ENCODE data around the gene WNT7A. TPM values are rescaled to one million over a fixed set of nuclear protein-coding genes. Genes with fewer than 3 reads are reported as not detected.

The WNT7A gene
- total and polyA plus RNA-seq, 8 donors: 0.34 to 5.5 (median 0.71) TPM

DNA sequence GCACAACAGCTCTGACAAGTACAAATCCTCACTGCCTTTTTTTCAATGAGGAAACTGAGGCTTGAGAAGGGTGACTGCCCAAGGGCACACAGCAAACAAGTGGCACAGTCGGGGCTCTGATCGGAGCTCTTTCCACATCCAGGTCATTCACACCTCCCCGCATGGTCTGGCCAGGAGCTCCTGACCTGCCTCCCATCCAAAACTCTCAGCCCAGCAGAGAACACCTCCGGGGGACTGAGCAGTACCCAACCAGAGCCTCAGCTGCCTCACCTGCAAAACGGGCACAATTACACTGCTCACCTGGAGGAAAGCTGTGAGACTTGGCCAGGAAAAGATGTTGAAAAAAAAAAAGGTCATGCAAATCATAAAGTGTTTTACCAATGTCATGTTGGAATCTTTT, 36.5 kb downstream of the WNT7A start:
- DNase-seq: no peak

DNA sequence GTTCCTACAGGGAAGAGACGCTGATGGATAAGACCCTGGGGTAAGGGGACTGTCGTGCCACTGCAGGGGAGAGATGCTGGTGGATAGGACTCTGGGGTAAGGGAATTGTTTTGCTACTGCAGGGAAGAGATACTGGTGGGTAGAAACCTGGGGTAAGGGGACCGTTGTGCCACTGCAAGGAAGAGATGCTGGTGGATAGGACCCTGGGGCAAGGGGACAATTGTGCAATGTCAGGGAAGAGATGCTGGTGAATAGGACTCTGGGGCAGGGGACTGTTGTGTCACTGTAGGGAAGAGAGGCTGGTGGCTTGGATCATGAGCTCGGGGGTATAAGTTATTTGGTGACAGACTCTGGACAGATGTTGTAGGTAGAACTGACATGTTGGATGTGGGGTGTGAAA, 37.6 kb downstream of the WNT7A start:
- ATAC-seq: no peak
- H3K27ac ChIP-seq: no peak overlapping the region
- no peak overlapping the region for H3K4me3 ChIP-seq
- TF ChIP-seq CTCF (IDR thresholded peaks at IDR 0.05): no peak
- H3K9me3 ChIP-seq: no peaks in the 10 kb centered on the region
- intact Hi-C loops (cut with DNase I): no loop called here
- no peak for DNase-seq
- H3K27me3 ChIP-seq: peaks cover 0 to 32% of the 10 kb centered on the region in 2 donors
- H3K4me1 ChIP-seq: no peaks in the 10 kb centered on the region
- no peaks in the 10 kb centered on the region for H3K36me3 ChIP-seq

More for the DNA sequence above, 36.5 kb downstream of the WNT7A start:
- no peak for TF ChIP-seq CTCF (IDR thresholded peaks at IDR 0.05)
- no peak for ATAC-seq
- intact Hi-C loops (cut with DNase I): no loop called here
- Histone ChIP-seq H3K4me3 (no peak overlapping the region), H3K27ac (no peak overlapping the region), H3K27me3 (peaks cover 0 to 27% of the 10 kb centered on the region in 2 donors), H3K4me1 (no peaks in the 10 kb centered on the region), H3K36me3 (no peaks in the 10 kb centered on the region), H3K9me3 (no peaks in the 10 kb centered on the region)

DNA sequence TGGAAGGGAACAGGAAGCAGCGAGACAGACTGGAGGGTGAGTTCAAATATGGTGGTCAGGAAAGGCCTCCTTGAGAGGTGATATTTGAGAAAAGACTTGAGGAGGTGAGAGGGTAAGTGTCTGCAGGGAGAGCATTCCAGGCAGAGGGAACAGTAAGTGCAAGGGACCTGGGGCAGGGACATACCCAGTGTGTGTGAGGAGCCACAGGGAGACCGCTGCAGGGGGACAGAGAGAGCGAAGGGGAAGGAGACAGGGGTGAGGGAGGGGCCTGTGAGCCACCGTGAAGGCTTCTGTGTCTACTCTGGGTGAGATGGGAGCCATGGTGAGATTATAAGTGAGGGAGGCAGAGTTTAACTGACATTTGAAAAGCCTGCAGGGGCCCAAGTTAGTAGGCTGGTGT, 38.0 kb downstream of the WNT7A start:
- Histone ChIP-seq H3K36me3 (no peaks in the 10 kb centered on the region), H3K9me3 (no peaks in the 10 kb centered on the region), H3K27ac (no peak overlapping the region), H3K27me3 (peaks cover 0 to 32% of the 10 kb centered on the region in 2 donors), H3K4me1 (no peaks in the 10 kb centered on the region), H3K4me3 (no peak overlapping the region)
- no peak for DNase-seq
- TF ChIP-seq CTCF (IDR thresholded peaks at IDR 0.05): no peak
- intact Hi-C loops (cut with DNase I): no loop called here
- ATAC-seq: no peak

DNA sequence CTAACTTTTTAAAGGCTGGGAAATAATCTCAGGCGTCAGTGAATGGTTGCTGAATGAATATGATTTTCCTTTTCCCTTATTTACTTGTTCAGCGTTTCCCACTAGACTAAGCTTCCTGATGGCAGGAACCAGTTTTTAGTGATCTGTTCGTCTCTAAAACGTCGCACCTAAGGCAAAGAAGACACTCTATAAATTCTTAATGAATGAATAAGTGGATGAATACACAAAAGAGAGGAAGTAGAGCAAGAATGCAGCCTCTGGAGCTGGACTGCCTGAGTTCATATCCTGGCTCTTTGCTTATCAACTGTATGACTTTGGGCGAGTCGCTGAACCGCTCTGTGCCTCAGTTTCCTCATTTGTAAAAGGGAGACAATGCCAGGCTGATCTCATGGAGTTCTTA, 38.7 kb downstream of the WNT7A start:
- no peak for ATAC-seq
- intact Hi-C loops (cut with DNase I): no loop called here
- peaks cover 0 to 32% of the 10 kb centered on the region in 2 donors for H3K27me3 ChIP-seq
- H3K27ac ChIP-seq: no peak overlapping the region
- no peak for DNase-seq
- no peaks in the 10 kb centered on the region for H3K4me1 ChIP-seq
- TF ChIP-seq CTCF (IDR thresholded peaks at IDR 0.05): no peak
- H3K36me3 ChIP-seq: no peaks in the 10 kb centered on the region
- H3K9me3 ChIP-seq: no peaks in the 10 kb centered on the region
- no peak overlapping the region for H3K4me3 ChIP-seq

DNA sequence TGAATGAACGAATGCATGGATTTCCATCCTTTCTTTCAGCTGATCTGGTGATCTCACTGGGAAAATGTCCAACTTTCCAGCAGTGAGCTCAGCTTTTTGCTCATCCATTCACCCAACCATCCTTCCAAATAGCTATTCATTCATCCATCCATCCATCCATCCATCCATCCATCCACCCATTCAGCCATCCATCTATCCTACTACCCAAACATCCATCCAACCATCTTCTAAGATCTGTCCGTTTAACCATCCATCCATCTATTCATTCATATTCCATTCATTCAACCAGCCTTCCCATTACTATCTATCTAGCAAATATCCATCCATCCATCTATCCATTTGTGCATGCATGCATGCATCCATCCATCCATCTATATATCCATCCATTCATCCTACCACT, 39.4 kb downstream of the WNT7A start:
- H3K4me1 ChIP-seq: no peaks in the 10 kb centered on the region
- no peak for TF ChIP-seq CTCF (IDR thresholded peaks at IDR 0.05)
- peaks cover 0 to 30% of the 10 kb centered on the region in 2 donors for H3K27me3 ChIP-seq
- no peak overlapping the region for H3K4me3 ChIP-seq
- no peak for ATAC-seq
- no peaks in the 10 kb centered on the region for H3K36me3 ChIP-seq
- H3K9me3 ChIP-seq: no peaks in the 10 kb centered on the region
- no peak overlapping the region for H3K27ac ChIP-seq
- no peak for DNase-seq
- intact Hi-C loops (cut with DNase I): no loop called here
